Neural cell (in vitro differentiated cells): Measurements from ENCODE around the gene HOXD8.

Experiments
- CTCF ChIP-seq: fragments of 450-650 bp; IDR thresholded peaks from 2 replicates; pipeline ENCODE4 v1.5.1; 2014; ENCODE audit warnings: antibody characterized with exemption, mild to moderate bottlenecking, moderate library complexity; ENCODE audit not compliant: poor library complexity, severe bottlenecking
- EP300 ChIP-seq: fragments of 450-650 bp; conservative IDR thresholded peaks from 2 replicates; pipeline ENCODE4 v1.6.1; 2014; ENCODE audit warnings: antibody characterized with exemption, mild to moderate bottlenecking, moderate library complexity; ENCODE audit not compliant: poor library complexity, severe bottlenecking
- EZH2 ChIP-seq: fragments of 200-600, 300-800 bp; shearing (Covaris generic), sonication (generic); IDR thresholded peaks from 2 replicates; pipeline ENCODE4 v1.6.1; 2014; ENCODE audit warnings: antibody characterized with exemption, low read length, borderline replicate concordance, mild to moderate bottlenecking; ENCODE audit not compliant: insufficient read depth, poor library complexity, severe bottlenecking
- MXI1 ChIP-seq: fragments of 450-650 bp; conservative IDR thresholded peaks from 2 replicates; pipeline ENCODE4 v1.6.1; 2014; ENCODE audit warnings: antibody characterized with exemption, mild to moderate bottlenecking; ENCODE audit not compliant: poor library complexity, severe bottlenecking
- POLR2AphosphoS5 ChIP-seq: IDR thresholded peaks from 2 replicates; pipeline ENCODE4 v1.6.1; 2012
- REST ChIP-seq: IDR thresholded peaks from 2 replicates; pipeline ENCODE4 v1.6.1; 2012; ENCODE audit warnings: borderline replicate concordance
- SMC3 ChIP-seq: fragments of 450-650 bp; conservative IDR thresholded peaks from 2 replicates; pipeline ENCODE4 v1.6.1; 2014; ENCODE audit warnings: antibody characterized with exemption, mild to moderate bottlenecking, moderate library complexity; ENCODE audit not compliant: poor library complexity
- TAF1 ChIP-seq: IDR thresholded peaks from 2 replicates; pipeline ENCODE4 v1.6.1; 2012; ENCODE audit warnings: low read depth

GRCh38 chr2:176115883-176116813, 13.4 kb upstream of the HOXD8 start, which contains the start of gene HOXD10:
- TF ChIP-seq CTCF (no peak), EZH2 (no peak), TAF1 (no peak), POLR2AphosphoS5 (no peak), EP300 (no peak), MXI1 (no peak), REST (no peak), SMC3 (no peak)
